ENCODE results near the gene TMEM255B.

Gene TMEM255B

DNA sequence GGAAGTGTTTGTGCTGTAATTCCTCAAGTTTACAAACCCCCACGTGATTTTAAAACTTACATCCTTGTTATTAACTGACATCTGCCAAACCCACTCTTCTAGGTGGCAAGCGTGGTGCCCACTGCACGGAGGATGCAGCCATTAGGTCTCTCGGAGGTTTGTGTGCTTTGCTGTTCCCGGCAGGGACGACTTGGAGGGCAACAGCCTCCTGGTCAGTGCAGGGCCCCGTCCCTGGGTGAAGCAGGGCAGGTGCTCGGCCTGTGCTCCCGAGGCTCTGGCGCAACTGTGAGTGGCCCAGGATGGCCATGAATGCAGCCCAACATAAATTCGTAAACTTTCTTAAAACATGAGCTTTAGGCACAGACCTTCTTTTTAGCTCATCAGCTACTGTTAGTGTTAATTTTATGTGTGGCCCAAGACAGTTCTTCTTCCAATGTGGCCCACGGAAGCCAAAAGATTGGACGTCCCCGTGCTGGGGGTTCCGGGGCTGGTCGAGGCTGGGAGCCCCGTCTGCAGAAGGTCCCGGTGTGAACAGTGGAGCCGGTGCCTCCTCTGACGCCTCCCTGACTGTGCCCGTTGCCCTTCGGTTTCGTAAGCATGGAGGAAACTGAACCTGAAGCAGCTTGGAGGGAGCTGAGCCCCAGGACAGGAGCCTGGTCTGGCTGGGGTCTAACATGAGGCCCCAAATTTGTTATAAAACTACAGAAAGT is 93.0 kb downstream of the TMEM255B start:
- DNase-seq = no peak

DNA sequence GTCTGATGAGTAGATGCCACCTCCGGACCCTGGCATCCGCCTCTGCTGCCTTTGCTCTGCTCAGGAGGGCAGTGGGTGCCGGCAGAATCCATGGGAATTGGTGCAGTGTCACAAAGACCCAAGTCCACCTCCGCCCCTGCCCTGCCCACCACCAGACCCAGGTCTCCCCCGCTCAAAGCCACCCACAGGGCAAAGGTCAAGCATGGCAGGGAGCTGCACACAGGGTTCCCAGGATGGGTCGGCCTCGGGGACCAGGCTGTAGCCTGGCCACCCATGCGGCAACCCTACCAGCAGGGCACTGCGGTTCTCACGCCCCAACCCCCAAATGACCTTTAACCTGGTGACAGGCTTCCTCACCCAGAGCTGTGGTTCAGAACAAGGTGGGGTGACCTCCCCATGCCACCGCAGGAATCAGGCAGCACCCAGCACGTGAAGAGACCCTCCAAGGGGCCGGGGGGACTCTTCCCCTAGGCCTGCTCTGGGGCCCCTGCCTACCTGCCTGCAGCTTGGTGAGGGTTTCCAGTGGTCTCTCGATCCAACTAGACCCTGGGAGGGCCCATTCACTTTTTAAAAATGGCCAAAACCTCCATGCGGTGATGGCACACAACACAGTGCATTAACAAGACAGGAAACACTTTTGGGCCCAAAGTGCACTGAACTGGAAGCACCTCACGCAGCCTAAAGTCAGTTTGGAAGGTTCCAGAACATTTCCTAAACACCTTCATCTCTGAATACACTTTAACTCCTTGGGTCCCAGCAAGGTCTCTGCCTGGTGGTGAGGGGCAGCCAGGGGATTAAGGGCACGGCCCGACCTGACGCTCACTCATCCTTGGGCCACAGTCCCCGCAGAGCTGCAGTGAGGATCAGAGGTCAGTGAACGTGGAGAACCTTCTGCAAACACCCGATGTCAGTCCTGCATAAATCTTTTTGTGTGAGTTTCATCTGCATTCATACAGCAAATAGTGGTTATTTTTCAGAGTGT is 93.8 kb downstream of the TMEM255B start:
- no peak for DNase-seq

DNA sequence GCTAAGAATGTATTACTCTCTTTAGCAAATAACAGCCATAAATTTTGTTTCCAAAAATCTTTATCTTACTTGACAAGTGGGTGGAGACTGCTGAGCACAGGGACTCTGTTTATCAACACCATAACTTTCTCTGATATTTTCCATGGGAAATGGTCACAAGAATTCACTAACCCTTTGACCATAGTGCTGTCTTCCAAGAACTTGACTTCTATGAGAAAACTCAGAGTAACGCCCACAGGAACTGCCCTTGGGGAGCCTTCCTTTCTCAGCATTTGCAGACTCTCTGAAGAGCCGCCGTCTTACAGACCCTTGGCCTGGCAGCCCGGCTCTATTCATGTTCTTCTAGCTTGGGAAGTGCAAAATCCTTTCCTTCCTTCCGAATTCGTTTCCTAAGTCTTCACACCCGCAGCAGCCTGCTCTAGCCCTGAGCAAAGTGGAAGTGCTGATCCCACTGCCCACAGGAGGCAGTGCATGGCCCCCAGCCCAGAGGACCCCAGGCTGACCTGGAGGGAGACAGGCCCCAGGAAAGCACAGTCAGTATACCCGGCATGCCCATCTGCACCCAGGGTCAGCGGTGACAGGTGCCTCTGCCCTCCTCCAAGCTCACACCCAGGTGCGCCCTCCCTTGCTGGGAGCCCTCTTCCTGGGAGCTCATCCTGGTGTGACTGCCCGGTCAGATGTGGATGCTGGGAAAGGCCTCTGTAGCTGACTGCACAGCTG is 94.7 kb downstream of the TMEM255B start:
- DNase-seq = no peak

DNA sequence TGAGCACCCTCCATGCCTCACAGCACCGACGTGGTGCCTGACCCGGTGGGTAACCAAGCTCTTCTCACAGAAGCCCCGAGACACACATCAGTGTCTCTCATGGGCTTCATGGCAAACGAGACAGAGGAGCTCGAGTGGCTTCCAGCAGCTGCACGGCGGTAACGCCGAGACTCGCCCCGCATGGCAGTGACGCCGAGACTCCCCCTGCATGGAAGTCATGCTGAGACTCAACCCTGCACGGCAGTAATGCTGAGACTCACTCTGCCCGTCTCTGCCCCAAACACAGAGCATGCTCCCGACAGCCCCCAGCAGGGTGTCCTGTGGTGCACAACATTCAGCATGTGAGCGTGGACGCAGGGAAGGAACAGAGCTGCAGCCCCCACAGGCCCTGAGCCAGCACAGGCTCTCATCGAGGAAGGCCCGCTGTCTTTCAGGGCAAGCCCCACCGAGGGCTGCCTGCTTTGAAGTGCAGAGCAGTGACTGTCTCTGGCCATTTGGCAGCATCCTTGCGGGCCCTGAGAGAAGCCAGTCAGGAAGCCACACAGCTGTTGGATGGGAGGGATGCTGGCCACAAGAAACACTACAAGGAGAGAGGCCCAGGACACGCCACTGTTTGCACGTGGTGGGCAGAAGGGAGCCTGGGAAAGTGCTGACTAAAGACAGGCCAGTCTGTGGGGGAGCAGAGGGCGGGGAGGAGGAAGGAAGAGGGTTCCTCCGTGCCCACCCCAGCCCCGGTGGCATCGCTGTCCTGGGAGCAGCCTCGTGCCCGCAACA is 95.4 kb downstream of the TMEM255B start:
- no peak for DNase-seq

DNA sequence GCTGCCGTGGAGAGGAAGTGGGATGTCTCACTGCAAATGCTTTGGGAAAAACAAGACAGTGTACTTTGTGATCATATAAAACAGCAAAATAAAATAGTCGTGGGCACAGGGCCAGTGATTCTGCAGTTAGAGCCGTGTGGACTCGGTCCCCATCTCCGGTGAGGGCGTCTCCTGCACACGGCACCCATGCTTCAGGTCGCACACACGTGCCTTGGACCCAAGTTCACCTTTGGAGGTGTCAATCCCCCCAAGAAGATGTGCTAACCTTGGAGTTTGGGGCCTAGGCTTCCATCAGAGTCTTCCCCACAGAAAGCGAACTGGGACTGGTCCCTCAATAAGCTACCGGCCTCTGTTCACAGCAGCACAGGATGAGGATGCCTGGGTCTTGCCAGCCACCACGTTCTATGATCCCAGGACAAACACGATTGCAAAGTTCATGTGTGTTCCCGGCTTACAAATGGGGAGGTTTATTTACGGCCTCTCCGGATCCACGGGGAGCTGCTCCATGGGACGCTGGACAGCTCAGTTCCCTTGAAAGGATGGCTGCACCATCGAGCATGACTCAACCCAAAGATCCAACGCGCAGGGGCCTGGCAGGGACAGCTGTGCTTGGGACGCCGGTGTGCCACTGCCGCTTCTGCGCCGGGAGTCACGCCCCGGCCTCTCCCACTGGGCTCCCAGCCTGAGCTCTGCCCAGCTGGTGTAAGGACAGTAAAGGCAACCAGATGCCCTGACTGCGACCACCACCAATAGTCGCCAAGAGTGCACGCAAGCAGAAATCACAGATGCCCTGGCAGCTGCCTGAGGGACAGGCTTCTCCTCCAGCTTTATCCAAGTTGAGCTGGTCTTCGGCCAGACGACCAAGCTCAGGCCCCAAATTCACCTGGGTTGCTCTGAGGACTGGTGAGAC is 96.2 kb downstream of the TMEM255B start:
- no peak for DNase-seq

DNA sequence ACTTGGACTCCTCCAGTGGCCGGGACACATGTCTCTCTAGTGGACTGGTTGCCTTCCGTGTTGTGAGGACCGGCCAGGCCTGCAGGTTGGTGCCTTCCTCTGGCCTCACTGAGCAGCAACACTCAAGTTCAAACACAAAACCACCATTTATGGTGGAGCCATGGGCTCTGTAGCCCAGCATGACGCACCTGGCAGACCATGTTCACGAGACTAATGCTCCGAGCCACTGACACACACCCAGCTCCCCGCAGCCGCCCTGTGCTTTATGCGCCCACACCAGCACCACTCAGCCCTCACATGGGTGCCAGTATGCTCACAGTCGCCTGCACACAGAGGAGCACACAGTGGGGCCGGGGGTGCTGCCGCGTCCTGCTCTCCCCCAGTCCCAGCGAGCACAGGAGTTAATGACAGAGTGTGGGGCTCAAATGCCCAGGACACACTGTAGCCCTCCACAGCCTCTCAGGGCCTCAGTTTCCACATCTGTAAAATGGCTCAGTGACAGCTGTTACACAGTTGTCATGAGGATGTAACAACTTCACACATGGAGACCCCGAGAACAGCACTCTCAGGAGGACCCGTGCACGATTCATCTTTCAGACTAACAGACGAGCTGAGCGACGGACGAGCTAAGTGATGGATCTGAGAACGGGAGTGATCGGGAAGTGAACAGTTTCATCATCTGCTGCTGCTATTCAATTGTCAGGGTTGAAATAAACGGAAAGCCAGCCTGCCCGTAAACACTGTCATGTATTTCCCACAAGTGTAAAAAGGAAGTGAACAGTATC is 97.1 kb downstream of the TMEM255B start:
- no peak for DNase-seq

DNA sequence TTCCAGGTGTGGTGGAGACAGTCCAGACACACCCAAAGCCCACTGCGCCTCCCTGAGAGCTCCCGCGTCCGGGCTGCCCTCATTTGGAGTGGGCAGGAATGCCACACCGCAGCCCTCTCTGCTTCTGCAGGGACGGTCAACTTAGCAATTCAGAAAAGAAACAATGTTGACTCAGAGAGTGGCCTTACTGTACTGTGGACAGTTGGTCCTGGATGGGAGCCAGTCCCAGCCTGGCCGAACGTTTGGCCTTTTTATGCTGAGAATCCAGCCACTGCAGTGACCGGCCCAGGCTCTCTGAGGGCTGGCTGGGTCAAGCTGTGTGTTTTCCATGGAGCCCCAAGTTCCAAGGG is 97.7 kb downstream of the TMEM255B start:
- DNase-seq = no peak

DNA sequence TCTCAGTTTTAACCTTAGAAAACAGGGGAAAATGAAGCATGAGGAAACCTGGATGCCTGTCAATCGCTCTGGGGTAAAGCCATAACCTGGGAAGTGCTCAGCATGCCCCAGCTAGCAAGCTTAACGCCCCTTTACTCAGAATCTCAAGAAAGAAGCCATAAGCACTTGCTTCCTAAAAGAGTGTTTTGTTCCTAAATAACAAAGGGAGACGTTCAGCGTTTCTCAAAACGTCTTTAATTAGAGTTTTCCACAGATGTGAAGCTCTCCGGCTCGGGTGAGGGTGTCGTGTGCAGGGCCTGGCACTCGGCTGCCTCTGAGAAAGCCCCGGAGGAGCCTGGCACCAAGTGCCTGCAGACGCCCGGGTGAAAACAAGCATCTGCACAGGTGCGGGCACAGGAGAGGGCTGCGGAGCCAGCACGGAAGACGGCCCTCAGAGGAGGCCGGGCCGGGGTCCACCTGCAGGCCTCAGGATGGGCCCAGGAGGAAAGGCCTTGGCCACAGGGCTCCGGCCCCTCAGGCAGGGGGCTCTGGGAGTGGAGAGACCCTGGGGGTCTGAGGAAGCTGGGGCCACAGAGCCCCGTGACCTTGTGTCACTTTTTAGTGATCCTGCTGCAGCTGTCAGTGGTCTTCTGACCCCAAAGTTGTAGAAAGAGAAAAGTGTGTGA is 98.6 kb downstream of the TMEM255B start:
- DNase-seq = no peak

DNA sequence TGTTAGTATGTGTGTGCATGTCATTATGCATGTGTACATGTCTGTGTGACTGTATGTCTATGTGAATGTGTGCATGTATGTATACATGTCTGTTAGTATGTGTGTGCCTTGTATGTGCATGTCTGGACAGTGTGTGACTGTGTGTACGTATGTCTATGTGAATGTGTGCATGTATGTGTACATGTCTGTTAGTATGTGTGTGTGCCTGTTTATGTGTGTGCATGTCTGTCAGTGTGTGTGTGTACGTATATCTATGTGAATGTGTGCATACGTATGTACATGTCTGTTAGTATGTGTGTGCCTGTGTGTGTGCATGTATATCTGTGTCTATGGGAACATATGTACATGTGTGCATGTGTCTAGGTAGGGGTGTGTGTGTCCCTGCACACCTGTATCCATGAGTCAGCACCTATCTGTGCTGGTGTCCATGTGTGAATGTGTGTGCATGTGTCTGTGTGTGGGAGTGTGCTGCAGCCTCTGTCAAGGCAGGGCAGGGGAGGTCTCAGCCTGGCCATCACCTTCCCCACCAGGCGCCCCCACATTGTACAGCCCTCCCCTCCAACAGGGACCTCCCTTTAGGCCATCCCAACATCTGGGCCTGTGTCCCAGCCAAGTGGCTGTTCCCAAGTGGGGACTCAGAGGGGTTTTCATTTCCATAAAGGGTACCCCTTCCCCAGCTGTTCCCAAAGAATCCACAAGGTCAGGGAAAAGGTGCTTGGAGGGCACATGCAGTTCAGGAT is 100.5 kb downstream of the TMEM255B start:
- DNase-seq = no peak

DNA sequence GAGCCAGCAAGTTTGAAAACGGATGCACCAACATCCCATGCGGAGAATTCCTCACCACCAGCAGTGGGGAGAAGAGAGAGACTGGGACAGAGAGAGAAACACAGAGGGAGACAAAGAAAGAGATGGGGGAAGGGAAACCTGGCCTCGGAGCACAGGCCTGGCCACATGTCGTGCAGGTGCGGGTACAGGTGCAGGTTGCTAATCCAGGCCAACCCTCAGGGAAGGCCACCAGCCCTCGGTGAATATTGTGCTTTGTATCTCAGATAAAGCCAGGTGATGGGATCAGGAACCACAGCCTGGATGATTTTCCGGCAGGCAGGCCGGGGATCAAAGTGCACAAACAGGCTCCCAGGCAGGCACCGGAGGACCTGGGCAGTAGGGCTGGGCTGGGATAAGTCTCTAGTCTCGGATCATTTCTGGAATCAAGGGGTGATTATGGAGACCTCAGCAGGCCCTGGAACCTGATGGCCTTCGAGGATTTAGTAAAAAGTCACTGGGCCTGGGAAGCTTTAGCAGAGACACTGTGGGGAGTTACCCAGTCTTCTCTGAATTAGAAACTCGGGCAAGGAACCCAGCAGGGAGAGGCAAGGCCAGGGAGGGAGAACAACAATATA is 101.1 kb downstream of the TMEM255B start:
- no peak for DNase-seq

DNA sequence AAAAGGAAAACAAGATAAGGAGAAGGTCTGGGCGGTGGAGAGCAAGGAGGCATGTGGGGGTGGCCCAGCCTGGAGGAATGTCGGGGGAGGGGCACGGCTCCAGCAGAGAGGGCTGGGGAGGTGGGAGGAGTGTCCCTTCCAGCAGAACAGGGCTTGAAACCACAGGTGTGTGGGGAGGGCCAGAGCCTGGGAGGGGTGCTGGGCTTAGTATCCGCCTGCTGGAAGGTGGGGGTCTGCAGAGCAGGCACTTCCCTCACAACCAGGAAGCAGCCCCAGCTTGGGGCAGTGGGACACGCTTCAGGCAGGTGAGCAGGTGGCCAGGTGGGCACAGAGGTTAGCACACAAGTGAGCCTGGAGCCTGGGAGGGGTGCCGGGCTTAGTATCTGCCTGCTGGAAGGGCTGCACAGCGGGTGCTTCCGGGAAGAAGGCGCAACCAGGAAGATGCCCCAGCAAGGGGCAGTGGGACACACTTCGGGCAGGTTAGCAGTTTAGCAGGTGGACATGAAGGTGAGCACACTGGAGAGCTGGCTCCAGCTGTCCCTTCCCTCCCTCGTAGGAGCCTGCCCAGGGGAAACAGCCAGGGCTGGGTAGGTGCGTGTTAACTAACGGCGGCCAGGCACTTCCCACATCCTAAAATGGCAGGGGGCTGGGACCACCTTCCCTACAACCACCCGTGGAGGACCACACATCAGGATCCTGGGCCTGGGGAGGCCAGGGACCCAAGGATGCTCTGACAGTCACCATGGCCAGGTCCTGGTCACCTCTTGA is 101.8 kb downstream of the TMEM255B start:
- DNase-seq = no peak

DNA sequence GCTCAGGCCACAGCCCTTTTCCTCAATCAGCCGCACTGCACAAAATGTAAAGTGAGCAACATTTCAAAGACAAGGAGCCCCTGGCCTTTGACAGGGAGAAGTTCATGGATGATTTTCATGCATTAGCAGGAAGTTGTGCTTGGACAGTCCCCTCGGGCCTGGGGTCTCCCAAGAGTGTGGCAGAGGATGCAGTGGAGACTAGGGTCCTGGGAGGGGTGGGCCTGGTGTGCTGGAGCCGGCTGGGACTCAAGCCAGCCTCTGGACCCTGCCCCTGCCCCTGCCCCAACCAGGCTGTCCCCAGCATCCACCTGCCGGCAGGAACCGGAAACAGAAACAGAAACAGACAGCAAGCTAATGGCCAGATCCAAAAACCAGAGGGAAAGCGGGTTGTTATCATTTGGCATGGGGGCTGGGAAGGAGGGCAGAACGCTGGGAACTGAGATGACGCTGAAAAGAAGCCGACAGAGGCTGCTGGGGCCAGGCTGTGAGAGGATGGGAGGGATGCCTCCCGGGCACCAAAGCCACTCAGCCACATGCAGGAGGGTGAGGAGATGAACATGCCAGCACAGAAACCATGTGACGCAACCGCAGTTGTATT is 102.5 kb downstream of the TMEM255B start:
- DNase-seq = no peak

DNA sequence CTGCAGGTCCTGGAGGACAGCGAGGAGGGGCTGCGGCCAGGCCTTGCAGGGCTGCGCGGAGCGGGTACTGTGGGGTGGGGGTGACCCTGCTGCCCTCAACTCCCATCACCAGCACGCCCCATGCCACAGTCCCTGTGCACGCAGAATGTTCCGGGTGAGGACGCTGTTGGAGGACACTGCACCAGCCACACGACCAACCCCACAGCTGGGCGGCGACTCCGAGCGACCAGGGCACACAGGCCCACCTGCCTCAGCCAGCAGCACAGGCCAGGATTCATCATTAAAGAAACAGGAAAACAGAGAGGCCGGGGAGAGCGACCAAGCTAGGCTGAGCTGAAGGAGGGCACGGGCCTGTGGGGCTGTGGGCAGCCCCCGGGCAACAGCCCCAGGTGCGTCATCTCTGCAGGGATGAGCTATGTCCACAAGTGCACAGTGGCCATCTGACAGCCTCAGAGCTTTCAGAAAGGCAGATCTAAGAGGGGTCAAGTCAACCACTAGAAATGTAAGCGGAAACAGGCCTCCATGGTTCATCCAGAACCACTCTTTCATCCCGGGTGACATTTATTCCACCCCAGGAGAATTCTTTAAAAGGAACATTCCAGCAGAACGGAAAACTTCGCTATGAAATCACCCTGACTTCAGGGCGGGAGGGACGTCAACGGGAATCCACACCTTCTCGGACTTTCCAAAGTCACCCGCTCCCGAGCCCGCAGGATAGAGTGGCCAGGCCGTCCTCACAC is 103.3 kb downstream of the TMEM255B start:
- no peak for DNase-seq

DNA sequence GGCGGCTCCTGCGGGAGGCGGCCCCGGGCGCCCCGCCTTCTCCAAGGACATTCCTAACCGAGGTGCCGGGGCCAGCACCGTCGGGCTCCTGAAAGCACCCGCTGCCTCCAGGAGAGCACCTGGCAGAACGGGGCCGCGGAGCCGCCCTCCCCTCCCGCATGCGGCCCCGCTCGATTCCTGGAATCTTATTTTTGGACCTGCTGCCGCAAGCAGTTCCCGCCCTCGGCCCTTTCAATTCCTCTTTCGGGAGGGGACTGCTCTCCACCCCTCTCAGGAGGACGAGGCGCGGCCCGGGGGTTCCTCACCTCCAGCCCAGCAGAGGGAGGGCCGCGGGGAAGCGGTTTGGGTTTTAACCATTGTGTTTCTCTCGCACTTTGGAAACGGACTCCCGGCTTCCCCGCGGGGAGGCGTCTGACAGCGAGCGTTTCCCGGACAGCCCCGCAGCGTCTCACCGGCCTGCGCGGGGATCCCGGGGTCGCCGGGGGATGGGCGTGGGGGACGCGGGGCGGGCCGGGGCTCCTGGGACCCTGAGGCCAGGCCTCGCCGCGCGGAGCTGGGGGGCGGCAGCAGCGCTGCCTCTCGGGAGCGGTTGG is 104.0 kb downstream of the TMEM255B start:
- peak in 1 of 2 experiments; percentile 10 for DNase-seq

DNA sequence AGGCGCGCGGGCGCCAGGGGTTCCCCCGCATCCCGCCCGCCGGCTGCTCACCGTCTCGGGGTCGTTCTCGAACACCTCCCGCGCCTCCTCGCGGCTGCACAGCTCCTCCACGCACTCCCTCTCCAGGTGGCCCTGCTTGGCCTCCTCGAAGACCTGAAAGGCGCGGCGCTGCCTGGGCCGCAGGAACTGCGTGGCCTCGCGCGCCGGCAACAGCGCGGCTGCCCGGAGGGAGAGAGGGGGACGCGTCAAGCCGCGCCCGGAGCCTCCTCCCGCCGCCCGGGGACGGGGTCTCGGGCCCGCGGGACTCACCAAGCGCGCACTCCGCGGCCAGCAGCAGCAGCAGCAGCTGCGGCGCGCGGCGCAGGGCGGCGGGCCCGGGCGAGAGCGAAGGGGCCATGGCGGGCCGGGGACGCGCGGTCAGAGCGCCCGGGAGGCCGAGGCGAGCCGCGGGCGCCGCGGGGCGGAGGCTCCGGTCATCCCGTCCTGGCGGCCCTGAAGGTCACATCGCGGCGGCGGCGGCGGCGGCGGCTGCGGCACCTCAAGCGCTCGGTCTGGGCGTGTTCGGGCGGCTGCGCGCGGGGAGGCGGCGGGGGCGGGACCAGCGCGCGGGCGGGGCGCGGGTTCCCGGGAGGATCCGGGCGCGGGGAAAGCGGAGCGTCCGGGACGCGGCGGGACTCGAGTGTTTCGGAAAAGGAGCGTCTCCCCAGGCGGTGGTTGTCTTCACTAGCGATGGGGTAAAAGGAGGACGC is 104.7 kb downstream of the TMEM255B start, which contains the start of gene GAS6:
TSS of gene GAS6 (minus strand) at position 553 of the 749 bp plus-strand sequence. CDS start at position 397, 156 bp downstream.
- DNase-seq = peak in 1 of 2 experiments; percentile 24

All from NCI-H524 (cell line).